Endothelial cell of umbilical vein (primary cell): Measurements from ENCODE around the gene PRIMA1. TPM values are rescaled to one million over a fixed set of nuclear protein-coding genes. Genes with fewer than 3 reads are reported as not detected.

Source experiments
- BruUV-seq: library from RNA; stranded (reverse); fragments of 400-500 nt; replicated peaks from 2 replicates; lab custom pipeline; 2021; lab: Mats Ljungman, UMichigan
- CTCF ChIA-PET: fragments of 300-600, 350-600 bp; sonication (Branson Sonifier 250); formaldehyde crosslinking; loops from one replicate; lab custom pipeline; 2021; ENCODE audit warnings: antibody characterized with exemption, inconsistent platforms; lab: Charles Lee
- POLR2A ChIA-PET: fragments of 300-600, 350-600 bp; sonication (Branson Sonifier 250); formaldehyde crosslinking; loops from one replicate; lab custom pipeline; 2021; ENCODE audit warnings: antibody characterized with exemption, inconsistent platforms; lab: Charles Lee
- DNase-seq: peaks from one replicate; pipeline ENCODE4 v3.0.0-alpha.2; 2011; ENCODE audit warnings: low read depth, low spot score
- FAIRE-seq: peaks from 2 replicates; lab custom pipeline; 2011; peaks lifted over from hg19 to GRCh38; lab: Jason Lieb, UNC
- H2AFZ ChIP-seq: 2 replicates; pipeline ENCODE4 v1.6.0; 2012; ENCODE audit warnings: low read depth, low read length, control low read depth, inconsistent platforms
- H3K27ac ChIP-seq: 2 replicates; pipeline ENCODE4 v1.5.1; 2011; ENCODE audit warnings: low read depth, mild to moderate bottlenecking, control low read depth, low read length, moderate library complexity; ENCODE audit not compliant: insufficient read depth
- H3K27me3 ChIP-seq, 2 experiments: 2 replicates each; pipeline versions ENCODE4 v1.6.0 to v1.6.1; 2011; ENCODE audit warnings: low read length in 2 of 2, mixed read lengths in 1 of 2; ENCODE audit not compliant: control insufficient read depth in 2 of 2, insufficient read depth in 2 of 2
- H3K36me3 ChIP-seq, 2 experiments: 2 replicates in 1 of 2; 3 replicates in 1 of 2; pipeline ENCODE4 v1.5.1; 2011; ENCODE audit warnings: low read length in 2 of 2, mild to moderate bottlenecking in 1 of 2, moderate library complexity in 1 of 2; ENCODE audit not compliant: control insufficient read depth in 2 of 2, insufficient read depth in 2 of 2; ENCODE audit errors: extremely low read depth in 1 of 2
- H3K4me1 ChIP-seq: 3 replicates; pipeline ENCODE4 v1.5.1; 2011; ENCODE audit warnings: mild to moderate bottlenecking, low read length; ENCODE audit not compliant: control insufficient read depth, insufficient read depth; ENCODE audit errors: extremely low read depth
- H3K4me2 ChIP-seq: 2 replicates; pipeline ENCODE4 v1.6.1; 2011; ENCODE audit warnings: low read length, control low read depth, mixed read lengths; ENCODE audit not compliant: insufficient read depth
- H3K4me3 ChIP-seq, 3 experiments: fragments of 200-600 bp in 1 of 3; sonication (generic), shearing (Covaris generic) in 1 of 3; replicated peaks in 1 of 3; 2 replicates each; pipeline ENCODE4 v1.5.1; 2011 to 2016; ENCODE audit warnings: control low read depth in 3 of 3, low read length in 3 of 3, mild to moderate bottlenecking in 2 of 3, inconsistent platforms in 1 of 3, low read depth in 1 of 3, moderate library complexity in 1 of 3; ENCODE audit not compliant: insufficient read depth in 1 of 3
- H3K79me2 ChIP-seq: 2 replicates; pipeline ENCODE4 v1.6.0; 2012; ENCODE audit warnings: low read length, inconsistent platforms; ENCODE audit not compliant: control insufficient read depth, insufficient read depth
- H3K9ac ChIP-seq: replicated peaks from 2 replicates; pipeline ENCODE3; 2011; ENCODE audit warnings: low read length, control low read depth; ENCODE audit not compliant: insufficient read depth; ENCODE audit errors: extremely low read depth
- H3K9me1 ChIP-seq: replicated peaks from 3 replicates; pipeline ENCODE4 v1.6.0; 2011; ENCODE audit warnings: mild to moderate bottlenecking, low read length; ENCODE audit not compliant: control insufficient read depth, insufficient read depth; ENCODE audit errors: extremely low read depth
- H3K9me3 ChIP-seq: replicated peaks from 2 replicates; pipeline ENCODE4 v1.5.1; 2012; ENCODE audit warnings: low read length, inconsistent platforms; ENCODE audit not compliant: control insufficient read depth, insufficient read depth
- H4K20me1 ChIP-seq: replicated peaks from 2 replicates; pipeline ENCODE3; 2011; ENCODE audit warnings: mild to moderate bottlenecking, low read length; ENCODE audit not compliant: control insufficient read depth, insufficient read depth; ENCODE audit errors: extremely low read depth
- EZH2 ChIP-seq: IDR thresholded peaks from 2 replicates; pipeline ENCODE4 v1.6.1; 2012; ENCODE audit warnings: borderline replicate concordance, low read depth, mild to moderate bottlenecking, moderate library complexity, low read length, inconsistent platforms; ENCODE audit not compliant: severe bottlenecking
- FOS ChIP-seq: IDR thresholded peaks from 2 replicates; pipeline ENCODE4 v1.6.1; 2011; ENCODE audit warnings: mild to moderate bottlenecking, low read length, moderate library complexity, borderline replicate concordance; ENCODE audit not compliant: insufficient read depth
- GATA2 ChIP-seq: IDR thresholded peaks from 2 replicates; pipeline ENCODE4 v1.7.0; 2011; ENCODE audit warnings: low read depth, mild to moderate bottlenecking, moderate library complexity, mixed read lengths, low read length; ENCODE audit not compliant: insufficient read length, insufficient read depth
- JUN ChIP-seq: IDR thresholded peaks from 2 replicates; pipeline ENCODE4 v1.6.1; 2011; ENCODE audit warnings: borderline replicate concordance, low read depth; ENCODE audit not compliant: insufficient read length, insufficient read depth
- MYC ChIP-seq: IDR thresholded peaks from one replicate; pipeline ENCODE4 v1.6.1; 2011; ENCODE audit warnings: mild to moderate bottlenecking, low read depth, low read length
- POLR2A ChIP-seq: IDR thresholded peaks from 2 replicates; pipeline ENCODE4 v1.6.1; 2012; ENCODE audit warnings: low read depth, mild to moderate bottlenecking, control low read depth, low read length
- POLR2AphosphoS5 ChIP-seq: IDR thresholded peaks from 2 replicates; pipeline ENCODE4 v1.6.1; 2012; ENCODE audit warnings: low read depth, mild to moderate bottlenecking, control low read depth, low read length, moderate library complexity; ENCODE audit not compliant: insufficient read depth
- dilution Hi-C: fragments of 300-500 bp; cut with MboI; formaldehyde crosslinking; loops from one replicate; pipeline ENCODE4 v1.15.0; 2019; ENCODE audit warnings: low sequenced_read_pairs; ENCODE audit not compliant: extremely low pct_ligation_motif_present
- intact Hi-C: fragments of 100-400 bp; cut with micrococcal nuclease; formaldehyde crosslinking; loops from one replicate; pipeline ENCODE4 v1.10.0; 2022
- polyA plus RNA-seq, 4 experiments: library from polyadenylated mRNA; depleted of rRNA in 3 of 4; stranded (reverse) in 3 of 4; unstranded in 1 of 4; fragments of >200 nt; gene quantifications; 2 replicates each; pipeline versions ENCODE4 v1.2.1 to v1.2.3, GENCODE V29; 2011 to 2012; ENCODE audit warnings: missing spikeins in 1 of 4
- total RNA-seq: library from RNA; stranded (reverse); gene quantifications from 2 replicates; pipeline ENCODE4 v1.2.3, GENCODE V29; 2021
- TF ChIP-seq, protein P1 (sequence below): IDR thresholded peaks from 2 replicates; pipeline ENCODE4 v1.6.1; 2011; ENCODE audit not compliant: insufficient read depth, insufficient read length
- TF ChIP-seq, protein P2 (sequence below), 2 donors: IDR thresholded peaks; 1 replicate in 1 of 2; 2 replicates in 1 of 2; pipeline ENCODE4 v1.5.1; 2011; ENCODE audit warnings: low read length in 2 of 2, mild to moderate bottlenecking in 2 of 2, moderate library complexity in 2 of 2, control low read depth in 1 of 2, inconsistent platforms in 1 of 2, low read depth in 1 of 2; ENCODE audit not compliant: insufficient read depth in 1 of 2; ENCODE audit errors: extremely low read depth in 1 of 2

PRIMA1 gene
- total and polyA plus RNA-seq, 2 donors (not counting 3 experiments of a cell fraction or from before 2014, with no cell fraction given) = not detected

DNA sequence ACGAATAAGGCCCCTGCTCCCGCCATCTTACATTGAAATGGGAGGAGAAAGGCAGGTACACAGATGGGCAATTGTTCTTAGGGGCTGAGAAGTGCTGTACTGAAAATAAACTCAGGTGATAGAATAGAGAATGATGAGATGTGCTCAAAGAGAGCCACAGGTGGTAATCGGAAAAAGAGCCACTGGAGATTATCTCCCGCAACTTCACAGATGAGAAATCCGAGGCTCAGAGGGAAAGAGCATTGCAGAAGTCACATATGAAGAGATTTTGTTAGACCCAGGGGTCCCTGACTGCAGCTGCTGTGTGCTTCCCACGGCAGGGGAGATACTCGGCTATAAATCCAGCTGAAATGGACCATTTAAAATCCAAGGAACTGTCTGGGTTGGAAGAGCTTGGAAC lies 73.7 kb downstream of the PRIMA1 start:
- no peak for TF ChIP-seq EZH2
- no peak for TF ChIP-seq JUN
- TF ChIP-seq, protein P1, sequence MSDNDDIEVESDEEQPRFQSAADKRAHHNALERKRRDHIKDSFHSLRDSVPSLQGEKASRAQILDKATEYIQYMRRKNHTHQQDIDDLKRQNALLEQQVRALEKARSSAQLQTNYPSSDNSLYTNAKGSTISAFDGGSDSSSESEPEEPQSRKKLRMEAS = no peak
- no peak for TF ChIP-seq GATA2
- no peak for TF ChIP-seq POLR2A
- TF ChIP-seq, protein P2, sequence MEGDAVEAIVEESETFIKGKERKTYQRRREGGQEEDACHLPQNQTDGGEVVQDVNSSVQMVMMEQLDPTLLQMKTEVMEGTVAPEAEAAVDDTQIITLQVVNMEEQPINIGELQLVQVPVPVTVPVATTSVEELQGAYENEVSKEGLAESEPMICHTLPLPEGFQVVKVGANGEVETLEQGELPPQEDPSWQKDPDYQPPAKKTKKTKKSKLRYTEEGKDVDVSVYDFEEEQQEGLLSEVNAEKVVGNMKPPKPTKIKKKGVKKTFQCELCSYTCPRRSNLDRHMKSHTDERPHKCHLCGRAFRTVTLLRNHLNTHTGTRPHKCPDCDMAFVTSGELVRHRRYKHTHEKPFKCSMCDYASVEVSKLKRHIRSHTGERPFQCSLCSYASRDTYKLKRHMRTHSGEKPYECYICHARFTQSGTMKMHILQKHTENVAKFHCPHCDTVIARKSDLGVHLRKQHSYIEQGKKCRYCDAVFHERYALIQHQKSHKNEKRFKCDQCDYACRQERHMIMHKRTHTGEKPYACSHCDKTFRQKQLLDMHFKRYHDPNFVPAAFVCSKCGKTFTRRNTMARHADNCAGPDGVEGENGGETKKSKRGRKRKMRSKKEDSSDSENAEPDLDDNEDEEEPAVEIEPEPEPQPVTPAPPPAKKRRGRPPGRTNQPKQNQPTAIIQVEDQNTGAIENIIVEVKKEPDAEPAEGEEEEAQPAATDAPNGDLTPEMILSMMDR (IDR thresholded peaks at IDR 0.05; ENCODE audit: extremely low read depth in 1 of 2, insufficient read depth in 1 of 2, low read depth in 1 of 2, low read length in 2 of 2) = no peak
- TF ChIP-seq FOS = no peak
- no peak for TF ChIP-seq POLR2AphosphoS5
- TF ChIP-seq MYC = no peak
- no peak overlapping the region for H2AFZ ChIP-seq
- no peak overlapping the region for H3K4me3 ChIP-seq
- BruUV-seq = no TSS peak
- intact Hi-C loops (no loop called here), dilution Hi-C loops (no loop called here)
- no peaks in the 10 kb centered on the region for H3K4me1 ChIP-seq
- no peaks in the 10 kb centered on the region for H3K27me3 ChIP-seq
- ChIA-PET CTCF (no interaction called here), POLR2A (no interaction called here)
- H4K20me1 ChIP-seq = no peaks in the 10 kb centered on the region
- no peak overlapping the region for H3K9ac ChIP-seq
- H3K79me2 ChIP-seq = no peaks in the 10 kb centered on the region
- H3K9me1 ChIP-seq = no peaks in the 10 kb centered on the region
- no peaks in the 10 kb centered on the region for H3K36me3 ChIP-seq
- H3K9me3 ChIP-seq = no peaks in the 10 kb centered on the region
- FAIRE-seq (no peak), DNase-seq (no peak)
- H3K27ac ChIP-seq = no peak overlapping the region
- no peak overlapping the region for H3K4me2 ChIP-seq
